GM12872 (cell line): ENCODE measurements around the gene RPA3.

ENCODE experiments used
- CTCF ChIP-seq: IDR thresholded peaks from 3 replicates; pipeline ENCODE4 v1.5.1; 2011; ENCODE audit warnings: low read depth, mild to moderate bottlenecking, low read length, moderate library complexity; ENCODE audit not compliant: insufficient read depth

The RPA3 gene

GRCh38 chr7:7731732-7732131, 13.3 kb upstream of the RPA3 start:
- no peak for TF ChIP-seq CTCF

- TF ChIP-seq CTCF = no peak
Measured at GRCh38 chr7:7720750-7721621, 2.6 kb upstream of the RPA3 start.

GRCh38 chr7:7720193-7720592, 1.8 kb upstream of the RPA3 start:
- TF ChIP-seq CTCF = no peak

- no peak for TF ChIP-seq CTCF
Measured at GRCh38 chr7:7719236-7719635, 829 bp upstream of the RPA3 start.

DNA sequence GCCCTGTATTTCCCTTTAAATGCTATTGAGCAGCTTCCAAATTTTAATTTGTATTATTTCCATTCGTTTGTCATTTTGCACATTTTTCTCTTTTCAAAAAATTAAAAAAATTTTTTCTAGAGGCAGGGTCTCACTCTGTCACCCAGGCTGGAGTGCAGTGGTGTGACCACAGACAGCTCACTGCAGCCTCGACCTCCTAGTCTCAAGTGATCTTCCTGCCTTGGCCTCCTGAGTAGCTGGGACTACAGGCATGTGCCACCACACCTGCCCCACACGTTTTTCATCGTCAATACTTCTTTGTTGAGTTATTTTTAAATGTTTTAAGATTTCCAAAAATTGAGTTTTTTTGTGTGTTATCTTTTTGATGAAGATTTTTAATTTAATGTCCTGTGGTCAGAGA, 4.7 kb downstream of the RPA3 start:
- no peak for TF ChIP-seq CTCF

DNA sequence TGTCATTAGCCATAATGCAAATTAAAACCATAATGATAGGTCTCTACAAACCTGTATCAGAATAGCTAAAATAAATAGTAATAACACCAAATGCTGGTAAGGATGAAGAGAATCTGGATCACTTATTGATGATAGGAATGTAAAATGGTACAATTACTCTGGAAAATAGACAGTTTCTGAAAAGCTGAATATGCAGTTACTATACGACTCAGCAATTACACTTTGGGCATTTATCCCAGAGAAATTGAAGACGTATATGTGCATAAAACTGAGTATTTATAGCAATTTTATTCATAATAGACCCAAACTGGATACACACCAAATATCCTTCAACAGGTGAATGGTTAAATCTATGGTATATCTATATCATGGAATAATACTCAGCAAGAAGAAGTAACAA, 7.9 kb downstream of the RPA3 start:
- no peak for TF ChIP-seq CTCF

DNA sequence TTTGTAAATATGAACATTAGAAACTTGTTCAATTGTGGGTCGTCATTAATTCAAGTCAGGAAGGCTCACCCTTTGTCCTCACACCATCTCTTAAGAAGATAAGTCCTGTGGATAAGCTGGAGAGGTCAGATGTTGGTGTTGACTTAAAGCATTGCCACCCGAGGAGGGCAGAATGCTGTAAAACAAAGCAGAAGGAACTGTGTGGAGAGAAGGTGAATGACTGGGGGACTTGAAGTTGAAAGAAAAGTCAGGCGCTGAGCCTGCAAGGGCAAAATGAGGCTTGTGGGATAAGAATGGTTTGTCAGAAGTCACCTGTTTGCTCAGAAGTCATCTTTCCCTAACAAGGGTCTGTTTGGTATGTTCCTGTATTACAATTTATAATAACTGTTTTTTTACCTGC, 9.1 kb downstream of the RPA3 start:
- no peak for TF ChIP-seq CTCF
